GOT3 (cell line): ENCODE data around the gene CCDC88B.
"Not testable (repeated sequence)": the region's sequence is repeated elsewhere in the genome, so short reads cannot be mapped to it uniquely, and the experiment has no call there.

Experiments used
- DNase-seq: peaks from one replicate; lab custom pipeline; 2025; ENCODE audit warnings: mixed read lengths; lab: John Stamatoyannopoulos, UW

CCDC88B gene

GRCh38 chr11:64305691-64306562 is 34.1 kb upstream of the CCDC88B start:
- DNase-seq = no peak

- DNase-seq = no peak
Observed at GRCh38 chr11:64306563-64306875, 33.5 kb upstream of the CCDC88B start.

- DNase-seq = no peak
Observed at GRCh38 chr11:64306876-64307622, 33.0 kb upstream of the CCDC88B start.

- not testable (repeated sequence) for DNase-seq
Observed at GRCh38 chr11:64307795-64308194, 32.2 kb upstream of the CCDC88B start.

- DNase-seq = no peak
Observed at GRCh38 chr11:64312947-64313346, 27.1 kb upstream of the CCDC88B start.

GRCh38 chr11:64313491-64314145 is 26.4 kb upstream of the CCDC88B start:
- DNase-seq = no peak

GRCh38 chr11:64314146-64314804 is 25.7 kb upstream of the CCDC88B start:
- no peak for DNase-seq

GRCh38 chr11:64314805-64315561 is 25.0 kb upstream of the CCDC88B start:
- DNase-seq = no peak

GRCh38 chr11:64315667-64316526 is 24.1 kb upstream of the CCDC88B start:
- DNase-seq = not testable (repeated sequence)

GRCh38 chr11:64316672-64317324 is 23.2 kb upstream of the CCDC88B start:
- DNase-seq = no peak

GRCh38 chr11:64317325-64317960 is 22.6 kb upstream of the CCDC88B start, which contains the start of gene TRMT112:
Gene TRMT112, minus strand, starts transcription at chr11:64317559. Its CDS starts 33 bp downstream, at chr11:64317526.
- DNase-seq = peak; percentile 81

- DNase-seq = peak; percentile 85
Observed at GRCh38 chr11:64317961-64318765, 21.8 kb upstream of the CCDC88B start, which contains the start of gene PRDX5. Gene PRDX5, plus strand, starts transcription at chr11:64318121. Its CDS starts 95 bp downstream, at chr11:64318216.

GRCh38 chr11:64318766-64319761 is 20.9 kb upstream of the CCDC88B start:
- DNase-seq = no peak

- no peak for DNase-seq
Observed at GRCh38 chr11:64320556-64320955, 19.4 kb upstream of the CCDC88B start.

GRCh38 chr11:64321026-64321425 is 19.0 kb upstream of the CCDC88B start:
- DNase-seq = no peak

- DNase-seq = no peak
Observed at GRCh38 chr11:64321533-64321932, 18.5 kb upstream of the CCDC88B start.

GRCh38 chr11:64322925-64323260 is 17.1 kb upstream of the CCDC88B start:
- DNase-seq = no peak
